Cardiac muscle cell (in vitro differentiated cells and primary cell): Measurements from ENCODE around the gene USP32. TPM values are rescaled to one million over a fixed set of nuclear protein-coding genes. Genes with fewer than 3 reads are reported as not detected.

Experiments used
- DNase-seq, 2 donors: peaks; one replicate each; pipeline versions ENCODE4 v3.0.0 to v3.0.0-alpha.2; 2010 to 2017; ENCODE audit warnings: low read depth in 1 of 2, low spot score in 1 of 2
- H3K27ac ChIP-seq: fragments of 200-600 bp; sonication (generic); 2 replicates; pipeline ENCODE4 v1.5.1; 2016
- H3K27me3 ChIP-seq: fragments of 200-600 bp; sonication (generic); 2 replicates; pipeline ENCODE4 v1.6.0; 2016; ENCODE audit warnings: control low read depth
- H3K36me3 ChIP-seq: fragments of 200-600 bp; sonication (generic); 2 replicates; pipeline ENCODE4 v1.5.1; 2016; ENCODE audit warnings: control low read depth
- H3K4me1 ChIP-seq: fragments of 200-600 bp; sonication (generic); 2 replicates; pipeline ENCODE4 v1.8.1; 2017; ENCODE audit warnings: low read depth, mild to moderate bottlenecking, mixed run types
- H3K4me3 ChIP-seq: fragments of 200-600 bp; sonication (generic); 2 replicates; pipeline ENCODE4 v1.5.1; 2016; ENCODE audit warnings: mild to moderate bottlenecking
- H3K9me3 ChIP-seq: fragments of 200-600 bp; sonication (generic); 2 replicates; pipeline ENCODE4 v1.5.1; 2017; ENCODE audit warnings: low read depth, mild to moderate bottlenecking, control low read depth
- polyA plus RNA-seq: library from polyadenylated mRNA; unstranded; fragments of >200 nt; fragmentation: Nextera tagmentation; extraction: Ambion mirVana; gene quantifications from 2 replicates; pipeline ENCODE4 v1.2.1, GENCODE V29; 2016
- total RNA-seq: library from RNA; depleted of rRNA; stranded (reverse); fragments of >200 nt; gene quantifications from 2 replicates; pipeline ENCODE4 v1.2.3, GENCODE V29; 2016
- TF ChIP-seq, protein P1 (sequence below): IDR thresholded peaks from 2 replicates; pipeline ENCODE4 v1.5.1; 2012; ENCODE audit warnings: low read depth, mild to moderate bottlenecking, low read length

USP32 gene
- total and polyA plus RNA-seq, 2 experiments from 2014 or later, result 19.7 to 32.2 TPM

DNA sequence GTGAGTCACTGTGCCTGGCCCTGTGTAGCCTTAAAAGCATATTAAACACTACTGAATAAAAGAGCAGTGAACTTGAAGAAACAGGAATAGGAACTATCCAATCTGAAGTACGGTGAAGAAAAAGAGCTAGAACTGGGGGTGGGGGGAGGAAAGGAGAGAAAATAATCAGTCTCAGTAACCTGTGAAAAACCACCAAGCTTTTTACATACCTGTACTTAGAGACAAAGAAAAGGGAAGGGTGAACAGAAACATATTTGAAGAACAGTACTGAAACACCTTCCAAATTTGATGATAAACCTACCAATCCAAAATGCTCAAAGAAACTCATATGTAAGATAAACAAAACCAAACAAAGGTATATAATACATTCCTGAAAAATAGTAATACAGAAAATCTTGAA is 77.5 kb downstream of the USP32 start:
- H3K36me3 ChIP-seq, result no peaks in the 10 kb centered on the region
- TF ChIP-seq, protein P1, sequence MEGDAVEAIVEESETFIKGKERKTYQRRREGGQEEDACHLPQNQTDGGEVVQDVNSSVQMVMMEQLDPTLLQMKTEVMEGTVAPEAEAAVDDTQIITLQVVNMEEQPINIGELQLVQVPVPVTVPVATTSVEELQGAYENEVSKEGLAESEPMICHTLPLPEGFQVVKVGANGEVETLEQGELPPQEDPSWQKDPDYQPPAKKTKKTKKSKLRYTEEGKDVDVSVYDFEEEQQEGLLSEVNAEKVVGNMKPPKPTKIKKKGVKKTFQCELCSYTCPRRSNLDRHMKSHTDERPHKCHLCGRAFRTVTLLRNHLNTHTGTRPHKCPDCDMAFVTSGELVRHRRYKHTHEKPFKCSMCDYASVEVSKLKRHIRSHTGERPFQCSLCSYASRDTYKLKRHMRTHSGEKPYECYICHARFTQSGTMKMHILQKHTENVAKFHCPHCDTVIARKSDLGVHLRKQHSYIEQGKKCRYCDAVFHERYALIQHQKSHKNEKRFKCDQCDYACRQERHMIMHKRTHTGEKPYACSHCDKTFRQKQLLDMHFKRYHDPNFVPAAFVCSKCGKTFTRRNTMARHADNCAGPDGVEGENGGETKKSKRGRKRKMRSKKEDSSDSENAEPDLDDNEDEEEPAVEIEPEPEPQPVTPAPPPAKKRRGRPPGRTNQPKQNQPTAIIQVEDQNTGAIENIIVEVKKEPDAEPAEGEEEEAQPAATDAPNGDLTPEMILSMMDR, result no peak
- H3K27me3 ChIP-seq, result no peaks in the 10 kb centered on the region
- H3K27ac ChIP-seq, result no peak overlapping the region
- no peaks in the 10 kb centered on the region for H3K4me1 ChIP-seq
- no peak overlapping the region for H3K4me3 ChIP-seq
- DNase-seq, result no peak
- H3K9me3 ChIP-seq, result no peaks in the 10 kb centered on the region

DNA sequence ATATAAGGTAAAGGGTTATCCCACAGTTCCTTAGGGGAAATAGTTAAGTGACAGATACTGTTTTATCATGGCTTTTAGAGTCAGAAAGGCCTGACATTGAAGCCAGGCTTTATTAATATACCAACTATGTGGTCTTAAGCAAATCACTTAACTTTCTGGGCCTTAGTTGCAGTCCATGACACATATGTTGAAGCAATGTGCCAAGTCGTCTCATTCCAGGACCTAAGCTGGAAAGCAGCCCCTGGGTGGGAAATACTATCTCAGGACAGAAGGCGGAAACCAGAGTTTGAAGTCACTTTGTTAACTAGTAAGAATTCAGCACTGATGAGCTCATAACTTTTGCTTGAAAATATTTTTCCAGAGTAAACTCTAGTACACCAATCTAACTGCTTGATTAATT is 80.0 kb downstream of the USP32 start:
- Histone ChIP-seq H3K4me3 (no peak overlapping the region), H3K27me3 (no peaks in the 10 kb centered on the region), H3K36me3 (no peaks in the 10 kb centered on the region), H3K9me3 (no peaks in the 10 kb centered on the region), H3K27ac (peak overlapping the region; percentile 8), H3K4me1 (peaks cover 3% of the 10 kb centered on the region)
- DNase-seq, result peak in 1 of 2 donors; percentile 80
- TF ChIP-seq, protein P1, result no peak

DNA sequence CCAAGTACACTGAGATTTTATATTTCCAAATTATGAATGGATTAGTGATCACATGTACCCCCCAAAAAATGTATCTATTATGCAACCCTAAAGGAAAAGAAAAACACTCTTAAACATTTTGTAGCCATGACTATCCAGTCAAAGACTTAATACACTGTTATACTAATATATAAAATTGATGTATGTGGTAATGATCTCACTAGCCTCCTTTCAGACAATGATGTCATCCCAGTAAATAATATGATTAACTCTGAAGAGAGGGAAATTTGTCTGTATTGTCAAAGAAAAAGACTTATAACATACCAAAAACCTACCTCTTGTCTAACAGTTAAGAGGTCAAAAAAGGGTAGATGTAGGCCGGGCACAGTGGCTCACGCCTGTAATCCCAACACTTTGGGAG is 80.7 kb downstream of the USP32 start:
- Histone ChIP-seq H3K4me3 (no peak overlapping the region), H3K36me3 (no peaks in the 10 kb centered on the region), H3K27me3 (no peaks in the 10 kb centered on the region), H3K4me1 (peaks cover 3% of the 10 kb centered on the region), H3K9me3 (no peaks in the 10 kb centered on the region), H3K27ac (no peak overlapping the region)
- TF ChIP-seq, protein P1, result no peak
- no peak for DNase-seq

DNA sequence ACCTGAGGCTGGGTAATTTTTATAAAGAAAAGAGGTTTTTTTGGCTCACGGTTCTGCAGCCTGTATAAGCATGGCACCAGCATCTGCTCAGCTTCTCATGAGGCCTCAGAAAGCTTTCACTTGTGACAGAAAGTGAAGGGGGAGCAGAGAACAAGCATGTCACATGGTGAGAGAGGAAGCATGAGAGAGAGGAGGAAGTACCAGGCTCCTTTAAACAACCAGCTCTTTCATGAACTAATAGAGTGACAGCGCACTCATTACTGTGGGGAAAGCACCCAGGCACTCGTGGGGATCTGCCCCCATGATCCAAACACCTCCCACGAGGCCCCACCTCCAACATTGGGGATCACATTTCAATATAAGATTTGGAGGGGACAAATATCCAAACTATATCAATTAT is 86.8 kb downstream of the USP32 start:
- no peak overlapping the region for H3K4me3 ChIP-seq
- peak in 1 of 2 donors; percentile 16 for DNase-seq
- no peaks in the 10 kb centered on the region for H3K36me3 ChIP-seq
- no peak overlapping the region for H3K27ac ChIP-seq
- TF ChIP-seq, protein P1, result no peak
- H3K4me1 ChIP-seq, result peaks cover 3% of the 10 kb centered on the region
- no peaks in the 10 kb centered on the region for H3K27me3 ChIP-seq
- no peaks in the 10 kb centered on the region for H3K9me3 ChIP-seq

DNA sequence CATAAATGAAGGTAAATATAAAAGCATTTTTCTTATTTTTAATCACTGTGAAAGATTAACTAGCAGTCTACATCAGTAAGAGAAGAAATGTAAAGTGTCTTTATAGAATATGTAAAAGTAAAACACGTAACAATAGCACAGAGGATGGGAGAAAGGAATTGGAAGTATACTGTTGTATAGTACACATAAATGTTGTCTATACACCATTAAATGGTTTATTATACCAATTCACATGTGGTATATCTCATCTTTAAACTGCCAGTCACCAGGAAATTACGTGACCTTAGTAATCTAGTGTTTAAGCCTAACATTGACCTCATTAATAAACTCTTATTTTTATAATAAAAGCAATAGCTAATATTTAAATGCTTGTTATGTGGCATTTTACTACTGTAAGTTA is 87.4 kb downstream of the USP32 start:
- H3K9me3 ChIP-seq, result no peaks in the 10 kb centered on the region
- no peak overlapping the region for H3K4me3 ChIP-seq
- TF ChIP-seq, protein P1, result no peak
- no peak overlapping the region for H3K27ac ChIP-seq
- H3K27me3 ChIP-seq, result no peaks in the 10 kb centered on the region
- no peaks in the 10 kb centered on the region for H3K36me3 ChIP-seq
- DNase-seq, result no peak
- peaks cover 3% of the 10 kb centered on the region for H3K4me1 ChIP-seq
